ENCODE results near the gene RC3H1. TPM values are rescaled to one million over a fixed set of nuclear protein-coding genes. Genes with fewer than 3 reads are reported as not detected.

The RC3H1 gene
- total RNA-seq, 1 donor from 2014 or later: 33.6 TPM

DNA sequence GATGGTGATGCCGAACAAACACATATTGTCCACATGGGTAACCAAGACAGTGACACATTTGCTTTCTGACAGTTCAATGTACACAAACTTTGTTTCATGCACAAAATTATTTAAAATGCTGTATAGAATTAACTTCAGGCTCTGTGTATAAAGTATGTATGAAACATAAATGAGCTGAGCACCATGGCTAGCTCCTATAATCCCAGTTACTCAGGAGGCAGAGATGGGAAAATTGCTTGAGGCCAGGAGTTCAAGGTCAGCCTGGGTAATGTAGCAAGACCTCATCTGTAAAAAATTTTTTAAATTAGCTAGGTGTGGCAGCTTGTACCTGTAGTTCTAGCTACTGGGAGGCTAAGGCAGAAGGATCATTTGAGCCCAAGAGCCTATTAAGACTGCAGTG is 19.2 kb upstream of the RC3H1 start:
- H3K36me3 Mint-ChIP-seq (ENCODE audit: unreplicated experiment): no peaks in the 10 kb centered on the region
- H3K9me3 Mint-ChIP-seq (ENCODE audit: unreplicated experiment): no peaks in the 10 kb centered on the region
- H3K27me3 Mint-ChIP-seq (ENCODE audit: unreplicated experiment): no peaks in the 10 kb centered on the region

DNA sequence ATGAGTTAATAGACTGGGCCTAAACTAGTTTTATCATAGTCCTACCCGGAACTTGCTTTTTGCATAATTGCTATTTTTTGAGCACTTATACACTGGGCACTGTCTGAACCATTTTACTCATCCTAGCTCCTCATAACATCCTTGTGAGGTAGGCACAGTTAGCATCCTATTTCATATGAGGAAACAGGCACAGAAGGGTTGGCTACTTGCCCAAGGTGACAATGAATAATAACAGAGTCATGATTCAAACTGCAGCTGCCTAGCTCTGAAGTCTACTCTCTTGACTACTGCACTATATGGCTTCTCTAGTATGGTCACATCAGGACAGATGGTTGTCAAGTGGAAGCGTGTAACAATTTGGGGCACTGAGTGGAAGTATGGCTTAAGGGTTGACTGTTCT is 18.2 kb upstream of the RC3H1 start:
- Mint-ChIP-seq H3K9me3 (ENCODE audit: unreplicated experiment) (no peaks in the 10 kb centered on the region), H3K4me3 (ENCODE audit: unreplicated experiment) (no peak overlapping the region), H3K36me3 (ENCODE audit: unreplicated experiment) (no peaks in the 10 kb centered on the region), H3K27ac (ENCODE audit: unreplicated experiment) (no peak overlapping the region), H3K27me3 (ENCODE audit: unreplicated experiment) (no peaks in the 10 kb centered on the region), H3K4me1 (ENCODE audit: unreplicated experiment) (no peaks in the 10 kb centered on the region)
- DNase-seq (ENCODE audit: extremely low spot score, unreplicated experiment): no peak
- TF ChIP-seq, protein P1, sequence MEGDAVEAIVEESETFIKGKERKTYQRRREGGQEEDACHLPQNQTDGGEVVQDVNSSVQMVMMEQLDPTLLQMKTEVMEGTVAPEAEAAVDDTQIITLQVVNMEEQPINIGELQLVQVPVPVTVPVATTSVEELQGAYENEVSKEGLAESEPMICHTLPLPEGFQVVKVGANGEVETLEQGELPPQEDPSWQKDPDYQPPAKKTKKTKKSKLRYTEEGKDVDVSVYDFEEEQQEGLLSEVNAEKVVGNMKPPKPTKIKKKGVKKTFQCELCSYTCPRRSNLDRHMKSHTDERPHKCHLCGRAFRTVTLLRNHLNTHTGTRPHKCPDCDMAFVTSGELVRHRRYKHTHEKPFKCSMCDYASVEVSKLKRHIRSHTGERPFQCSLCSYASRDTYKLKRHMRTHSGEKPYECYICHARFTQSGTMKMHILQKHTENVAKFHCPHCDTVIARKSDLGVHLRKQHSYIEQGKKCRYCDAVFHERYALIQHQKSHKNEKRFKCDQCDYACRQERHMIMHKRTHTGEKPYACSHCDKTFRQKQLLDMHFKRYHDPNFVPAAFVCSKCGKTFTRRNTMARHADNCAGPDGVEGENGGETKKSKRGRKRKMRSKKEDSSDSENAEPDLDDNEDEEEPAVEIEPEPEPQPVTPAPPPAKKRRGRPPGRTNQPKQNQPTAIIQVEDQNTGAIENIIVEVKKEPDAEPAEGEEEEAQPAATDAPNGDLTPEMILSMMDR (IDR thresholded peaks at IDR 0.05): no peak

More for the DNA sequence above, 19.2 kb upstream of the RC3H1 start:
- H3K27ac Mint-ChIP-seq (ENCODE audit: unreplicated experiment): no peak overlapping the region
- H3K4me1 Mint-ChIP-seq (ENCODE audit: unreplicated experiment): no peaks in the 10 kb centered on the region
- TF ChIP-seq, protein P1 (IDR thresholded peaks at IDR 0.05): no peak
- no peak for DNase-seq (ENCODE audit: extremely low spot score, unreplicated experiment)
- H3K4me3 Mint-ChIP-seq (ENCODE audit: unreplicated experiment): no peak overlapping the region

DNA sequence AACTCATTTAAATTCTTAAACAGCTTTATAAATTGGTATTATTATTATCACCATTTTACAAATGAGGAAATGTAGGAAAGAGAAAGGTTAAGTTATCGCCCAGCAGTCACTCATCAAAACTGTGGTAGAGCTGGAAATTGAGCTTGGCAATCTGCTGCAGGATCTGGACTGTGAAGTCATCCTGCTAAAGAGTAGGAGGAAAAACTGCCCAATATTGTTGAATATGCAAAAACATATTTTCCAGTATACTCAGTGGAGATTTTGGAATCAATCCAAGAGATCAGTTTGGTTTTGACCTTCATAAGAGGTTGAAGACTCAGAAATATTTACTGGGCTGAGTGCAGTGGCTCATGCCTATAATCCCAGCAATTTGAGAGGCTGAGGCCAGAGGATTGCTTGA is 16.9 kb upstream of the RC3H1 start:
- Mint-ChIP-seq H3K27me3 (ENCODE audit: unreplicated experiment) (no peaks in the 10 kb centered on the region), H3K4me3 (ENCODE audit: unreplicated experiment) (no peak overlapping the region), H3K36me3 (ENCODE audit: unreplicated experiment) (no peaks in the 10 kb centered on the region), H3K4me1 (ENCODE audit: unreplicated experiment) (no peaks in the 10 kb centered on the region), H3K27ac (ENCODE audit: unreplicated experiment) (no peak overlapping the region), H3K9me3 (ENCODE audit: unreplicated experiment) (no peaks in the 10 kb centered on the region)
- TF ChIP-seq, protein P1 (IDR thresholded peaks at IDR 0.05): no peak
- DNase-seq (ENCODE audit: extremely low spot score, unreplicated experiment): no peak

DNA sequence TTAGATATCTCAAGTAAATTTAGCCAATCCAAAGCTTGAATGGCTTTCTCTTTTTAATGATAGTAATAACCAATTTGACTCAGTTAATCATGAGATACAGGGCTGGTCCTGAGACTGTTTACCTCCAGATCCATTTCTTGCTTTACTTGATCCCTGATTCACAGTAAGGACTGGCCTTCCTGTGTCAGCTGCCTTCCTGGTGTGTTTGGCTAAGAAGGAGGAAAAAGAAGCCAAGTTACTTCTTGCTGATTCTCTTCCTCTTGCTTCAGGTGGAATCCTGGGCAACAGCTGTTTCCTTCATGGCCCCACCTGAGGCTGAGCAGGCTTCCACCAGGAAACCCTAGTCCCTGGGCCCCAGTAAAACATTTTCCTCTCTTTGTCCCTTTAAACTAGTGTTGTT is 14.6 kb upstream of the RC3H1 start:
- TF ChIP-seq, protein P1 (IDR thresholded peaks at IDR 0.05): no peak
- H3K4me3 Mint-ChIP-seq (ENCODE audit: unreplicated experiment): no peak overlapping the region
- H3K27me3 Mint-ChIP-seq (ENCODE audit: unreplicated experiment): no peaks in the 10 kb centered on the region
- no peak for DNase-seq (ENCODE audit: extremely low spot score, unreplicated experiment)
- no peak overlapping the region for H3K27ac Mint-ChIP-seq (ENCODE audit: unreplicated experiment)
- no peaks in the 10 kb centered on the region for H3K9me3 Mint-ChIP-seq (ENCODE audit: unreplicated experiment)
- H3K4me1 Mint-ChIP-seq (ENCODE audit: unreplicated experiment): no peaks in the 10 kb centered on the region
- no peaks in the 10 kb centered on the region for H3K36me3 Mint-ChIP-seq (ENCODE audit: unreplicated experiment)

DNA sequence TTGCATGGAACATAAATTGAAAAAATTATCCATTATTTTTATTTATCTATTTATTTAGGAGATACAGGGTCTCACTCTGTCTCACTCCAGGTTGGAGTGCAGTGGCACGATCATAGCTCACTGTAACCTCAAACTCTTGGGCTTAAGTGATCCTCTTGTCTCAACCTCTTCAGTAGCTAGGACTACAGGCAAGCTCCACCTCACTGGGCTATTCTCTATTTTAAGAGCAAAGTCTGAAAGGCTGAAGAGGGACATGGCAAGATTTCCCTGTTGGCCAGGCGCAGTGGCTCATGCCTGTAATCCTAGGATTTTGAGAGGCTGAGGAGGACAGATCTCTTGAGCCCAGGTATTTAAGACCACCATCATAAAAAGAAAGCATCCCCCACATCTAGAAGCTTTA is 14.0 kb upstream of the RC3H1 start:
- peaks cover 4% of the 10 kb centered on the region for H3K27me3 Mint-ChIP-seq (ENCODE audit: unreplicated experiment)
- H3K4me1 Mint-ChIP-seq (ENCODE audit: unreplicated experiment): no peaks in the 10 kb centered on the region

More for the DNA sequence above, 14.0 kb upstream of the RC3H1 start:
- TF ChIP-seq, protein P1 (IDR thresholded peaks at IDR 0.05): no peak
- no peak overlapping the region for H3K4me3 Mint-ChIP-seq (ENCODE audit: unreplicated experiment)
- H3K27ac Mint-ChIP-seq (ENCODE audit: unreplicated experiment): no peak overlapping the region
- no peaks in the 10 kb centered on the region for H3K36me3 Mint-ChIP-seq (ENCODE audit: unreplicated experiment)
- no peak for DNase-seq (ENCODE audit: extremely low spot score, unreplicated experiment)
- H3K9me3 Mint-ChIP-seq (ENCODE audit: unreplicated experiment): no peaks in the 10 kb centered on the region
